IMR-90 (cell line): ENCODE data around the gene ZNF445. TPM values are rescaled to one million over a fixed set of nuclear protein-coding genes. Genes with fewer than 3 reads are reported as not detected.

Experiments used
- ATAC-seq: fragments of 200-7000 bp; cut with Tn5 transposase; 2 replicates; pipeline ENCODE4 v1.9.1; 2020; ENCODE audit warnings: low read depth, mild to moderate bottlenecking, moderate library complexity
- BruUV-seq: library from RNA; stranded (reverse); fragments of 400-500 nt; replicated peaks from 2 replicates; lab custom pipeline; 2021; lab: Mats Ljungman, UMichigan
- CTCF ChIA-PET: fragments of 300-600 bp; formaldehyde crosslinking; extraction: SDS; loops from one replicate; lab custom pipeline; 2021; ENCODE audit warnings: antibody characterized with exemption; lab: Yijun Ruan, JAX
- POLR2A ChIA-PET: fragments of 300-600 bp; sonication (Branson Sonifier 250); formaldehyde crosslinking; loops from one replicate; lab custom pipeline; 2022; ENCODE audit warnings: antibody characterized with exemption; ENCODE audit not compliant: unreplicated experiment; lab: Charles Lee
- DNase-seq: peaks from one replicate; pipeline ENCODE4 v3.0.0; 2013
- H2AFZ ChIP-seq: replicated peaks from 2 replicates; pipeline ENCODE3; 2013; ENCODE audit warnings: low read length, mild to moderate bottlenecking; ENCODE audit not compliant: poor library complexity
- H2AK5ac ChIP-seq: 2 replicates; pipeline ENCODE4 v1.6.1; 2013; ENCODE audit warnings: low read depth, low read length, inconsistent platforms
- H2AK9ac ChIP-seq: replicated peaks from 2 replicates; pipeline ENCODE3; 2013; ENCODE audit warnings: mild to moderate bottlenecking, low read depth, low read length, moderate library complexity; ENCODE audit not compliant: poor library complexity
- H2BK120ac ChIP-seq: 2 replicates; pipeline ENCODE4 v1.6.1; 2013; ENCODE audit warnings: low read depth, low read length, inconsistent platforms
- H2BK15ac ChIP-seq: 3 replicates; pipeline ENCODE4 v1.6.1; 2013; ENCODE audit warnings: low read depth, low read length, inconsistent platforms
- H2BK20ac ChIP-seq: 2 replicates; pipeline ENCODE4 v1.6.1; 2013; ENCODE audit warnings: low read depth, mild to moderate bottlenecking, inconsistent platforms, low read length, moderate library complexity
- H2BK5ac ChIP-seq: 2 replicates; pipeline ENCODE4 v1.6.1; 2013; ENCODE audit warnings: mild to moderate bottlenecking, low read depth, low read length, inconsistent platforms; ENCODE audit not compliant: poor library complexity, severe bottlenecking
- H3K14ac ChIP-seq: replicated peaks from 2 replicates; pipeline ENCODE4 v1.6.1; 2013; ENCODE audit warnings: low read depth, low read length, inconsistent platforms
- H3K18ac ChIP-seq: 2 replicates; pipeline ENCODE4 v1.6.1; 2013; ENCODE audit warnings: low read depth, low read length, control low read depth
- H3K23ac ChIP-seq: 2 replicates; pipeline ENCODE4 v1.6.1; 2013; ENCODE audit warnings: low read depth, low read length, inconsistent platforms
- H3K27ac ChIP-seq: 2 replicates; pipeline ENCODE4 v1.5.1; 2013; ENCODE audit warnings: mild to moderate bottlenecking, control low read depth, low read length; ENCODE audit not compliant: insufficient read depth
- H3K27me3 ChIP-seq: 2 replicates; pipeline ENCODE4 v1.6.1; 2013; ENCODE audit warnings: low read length; ENCODE audit not compliant: control insufficient read depth, insufficient read depth
- H3K36me3 ChIP-seq: 2 replicates; pipeline ENCODE4 v1.6.1; 2013; ENCODE audit warnings: low read length, mixed read lengths; ENCODE audit not compliant: control insufficient read depth, insufficient read depth
- H3K4ac ChIP-seq: 2 replicates; pipeline ENCODE4 v1.6.1; 2013; ENCODE audit warnings: low read depth, low read length, inconsistent platforms
- H3K4me1 ChIP-seq: 2 replicates; pipeline ENCODE4 v1.6.1; 2013; ENCODE audit warnings: low read length, mixed read lengths; ENCODE audit not compliant: control insufficient read depth, insufficient read depth
- H3K4me2 ChIP-seq: 2 replicates; pipeline ENCODE4 v1.6.1; 2013; ENCODE audit warnings: low read depth, mild to moderate bottlenecking, control low read depth, low read length, moderate library complexity
- H3K4me3 ChIP-seq: 2 replicates; pipeline ENCODE4 v1.5.1; 2013; ENCODE audit warnings: low read depth, mild to moderate bottlenecking, control low read depth, low read length, moderate library complexity; ENCODE audit not compliant: insufficient read depth
- H3K56ac ChIP-seq: 2 replicates; pipeline ENCODE4 v1.6.1; 2013; ENCODE audit warnings: low read length, inconsistent platforms; ENCODE audit not compliant: insufficient read depth; ENCODE audit errors: extremely low read depth
- H3K79me1 ChIP-seq, 2 experiments: 2 replicates each; pipeline ENCODE4 v1.6.1; 2013; ENCODE audit warnings: low read length in 2 of 2, inconsistent platforms in 1 of 2, low read depth in 1 of 2
- H3K9ac ChIP-seq: 2 replicates; pipeline ENCODE4 v1.6.1; 2013; ENCODE audit warnings: low read depth, low read length, control low read depth
- H3K9me1 ChIP-seq: 2 replicates; pipeline ENCODE4 v1.6.1; 2013; ENCODE audit warnings: low read length, inconsistent platforms; ENCODE audit not compliant: insufficient read depth
- H3K9me3 ChIP-seq: 2 replicates; pipeline ENCODE4 v1.6.1; 2013; ENCODE audit warnings: low read length; ENCODE audit not compliant: control insufficient read depth, insufficient read depth
- H4K20me1 ChIP-seq: 2 replicates; pipeline ENCODE4 v1.6.1; 2013; ENCODE audit warnings: low read length, inconsistent platforms; ENCODE audit not compliant: insufficient read depth
- H4K5ac ChIP-seq: 2 replicates; pipeline ENCODE4 v1.6.1; 2013; ENCODE audit warnings: mild to moderate bottlenecking, low read depth, low read length, control low read depth
- H4K8ac ChIP-seq, 2 experiments: 2 replicates each; pipeline ENCODE4 v1.6.1; 2013; ENCODE audit warnings: low read depth in 2 of 2, low read length in 2 of 2, control low read depth in 1 of 2, inconsistent platforms in 1 of 2
- H4K91ac ChIP-seq: 2 replicates; pipeline ENCODE4 v1.6.1; 2013; ENCODE audit warnings: low read depth, low read length, inconsistent platforms; ENCODE audit not compliant: insufficient read depth
- BHLHE40 ChIP-seq: fragments of 150-350 bp; IDR thresholded peaks from 2 replicates; pipeline ENCODE4 v1.6.1; 2016; ENCODE audit warnings: mild to moderate bottlenecking, low read depth, low read length
- MAFK ChIP-seq: IDR thresholded peaks from 2 replicates; pipeline ENCODE4 v1.6.1; 2012; ENCODE audit warnings: low read depth, low read length, improper control_type of control experiment
- WGBS, 2 experiments: methylation state at CpG; one replicate each; pipeline versions ENCODE4 v1.1.5 to v1.1.7; 2013; ENCODE audit warnings: missing lambda C conversion rate in 2 of 2; ENCODE audit not compliant: insufficient read length in 1 of 2; ENCODE audit errors: extremely low coverage in 2 of 2; 5-methylcytosine and 5-hydroxymethylcytosine counted together
- dilution Hi-C: fragments of 300-500 bp; cut with HindIII; formaldehyde crosslinking; loops from one replicate; pipeline ENCODE4 v1.14.3; 2018; ENCODE audit warnings: low sequenced_read_pairs; ENCODE audit not compliant: unreplicated experiment
- in situ Hi-C: fragments of 300-500 bp; cut with MboI; formaldehyde crosslinking; loops from 3 replicates; pipeline ENCODE4 v1.14.3; 2019; ENCODE audit warnings: low sequenced_read_pairs, inconsistent platforms, mixed read lengths
- intact Hi-C: fragments of 100-400 bp; cut with micrococcal nuclease; formaldehyde crosslinking; loops from 2 replicates; pipeline ENCODE4 v1.10.0; 2022
- polyA plus RNA-seq, 3 experiments: library from polyadenylated mRNA; depleted of rRNA; stranded (reverse); fragments of >200 nt; gene quantifications; 2 replicates each; pipeline ENCODE4 v1.2.3, GENCODE V29; 2012; ENCODE audit warnings: low replicate concordance in 1 of 3
- total RNA-seq: library from RNA; depleted of rRNA; stranded (reverse); fragments of >200 nt; gene quantifications from 2 replicates; pipeline ENCODE4 v1.2.3, GENCODE V29; 2012

ZNF445 gene
- total and polyA plus RNA-seq, 2 of the 4 experiments (the other 2 are of a cell fraction), result 3.3 to 6.3 TPM

GRCh38 chr3:44439499-44440295, 37.8 kb downstream of the ZNF445 start:
- Histone ChIP-seq H2BK15ac (no peak overlapping the region), H3K9me1 (0 out of 2 replicates have a peak, but pooled peaks cover 5% of the 10 kb centered on the region), H3K9me3 (no peaks in the 10 kb centered on the region), H3K14ac (no peak overlapping the region), H4K20me1 (no peaks in the 10 kb centered on the region), H2BK120ac (no peak overlapping the region), H3K23ac (no peak overlapping the region), H4K5ac (no peak overlapping the region), H2AK5ac (no peak overlapping the region), H3K4me2 (no peak overlapping the region), H2BK5ac (no peak overlapping the region), H2BK20ac (no peak overlapping the region), H3K27me3 (no peaks in the 10 kb centered on the region), H3K4me1 (no peaks in the 10 kb centered on the region), H2AFZ (no peak overlapping the region), H2AK9ac (no peak overlapping the region), H3K9ac (no peak overlapping the region), H4K8ac (no peak overlapping the region), H3K18ac (no peak overlapping the region), H3K36me3 (peaks cover 10% of the 10 kb centered on the region), H3K4me3 (no peak overlapping the region), H3K79me1 (peaks cover 0 to 7% of the 10 kb centered on the region in 2 experiments; a peak in 3 of 4 replicates), H3K4ac (no peak overlapping the region), H4K91ac (no peak overlapping the region), H3K56ac (no peak overlapping the region), H3K27ac (no peak overlapping the region)
- in situ Hi-C loops (no loop called here), dilution Hi-C loops (no loop called here), intact Hi-C loops (no loop called here)
- ATAC-seq (no peak; the same call in 1 of the 2 replicates), DNase-seq (peak; percentile 61)
- WGBS, 2 experiments, result no CpG with 5 or more reads among the region's 7 CpGs
- ChIA-PET POLR2A (no interaction called here), CTCF (no interaction called here)
- no TSS peak for BruUV-seq
- no peak for TF ChIP-seq MAFK
- no peak for TF ChIP-seq BHLHE40
